Omental fat pad (tissue), 4 donors: ENCODE data around the gene CDC73. TPM values are rescaled to one million over a fixed set of nuclear protein-coding genes. Genes with fewer than 3 reads are reported as not detected.
"Not testable (repeated sequence)": the region's sequence is repeated elsewhere in the genome, so short reads cannot be mapped to it uniquely, and the experiment has no call there.

Experiments
- ATAC-seq: fragments of 150-250 bp; one replicate; pipeline ENCODE4 v1.9.1; 2016; ENCODE audit warnings: mild to moderate bottlenecking, moderate library complexity; ENCODE audit not compliant: low FRiP score
- DNase-seq: peaks from one replicate; pipeline ENCODE4 v3.0.0-alpha.2; 2019; ENCODE audit warnings: low spot score
- total RNA-seq, 4 donors: library from RNA; depleted of rRNA; stranded (reverse); fragments of >200 nt; gene quantifications; one replicate each; pipeline ENCODE4 v1.1.0, GENCODE V29; 2016
- TF ChIP-seq, protein P1 (sequence below), 3 donors: fragments of 450-650 bp; IDR thresholded peaks; one replicate each; pipeline ENCODE4 v1.5.1; 2016 to 2017; ENCODE audit warnings: antibody characterized with exemption in 3 of 3, mild to moderate bottlenecking in 3 of 3, moderate library complexity in 2 of 3

The CDC73 gene
- total RNA-seq, 4 donors from 2014 or later = 34.0 to 50.2 (median 39.7) TPM

GRCh38 chr1:193221651-193222050 lies 99.8 kb downstream of the CDC73 start:
- ATAC-seq (no peak), DNase-seq (no peak)
- TF ChIP-seq, protein P1, sequence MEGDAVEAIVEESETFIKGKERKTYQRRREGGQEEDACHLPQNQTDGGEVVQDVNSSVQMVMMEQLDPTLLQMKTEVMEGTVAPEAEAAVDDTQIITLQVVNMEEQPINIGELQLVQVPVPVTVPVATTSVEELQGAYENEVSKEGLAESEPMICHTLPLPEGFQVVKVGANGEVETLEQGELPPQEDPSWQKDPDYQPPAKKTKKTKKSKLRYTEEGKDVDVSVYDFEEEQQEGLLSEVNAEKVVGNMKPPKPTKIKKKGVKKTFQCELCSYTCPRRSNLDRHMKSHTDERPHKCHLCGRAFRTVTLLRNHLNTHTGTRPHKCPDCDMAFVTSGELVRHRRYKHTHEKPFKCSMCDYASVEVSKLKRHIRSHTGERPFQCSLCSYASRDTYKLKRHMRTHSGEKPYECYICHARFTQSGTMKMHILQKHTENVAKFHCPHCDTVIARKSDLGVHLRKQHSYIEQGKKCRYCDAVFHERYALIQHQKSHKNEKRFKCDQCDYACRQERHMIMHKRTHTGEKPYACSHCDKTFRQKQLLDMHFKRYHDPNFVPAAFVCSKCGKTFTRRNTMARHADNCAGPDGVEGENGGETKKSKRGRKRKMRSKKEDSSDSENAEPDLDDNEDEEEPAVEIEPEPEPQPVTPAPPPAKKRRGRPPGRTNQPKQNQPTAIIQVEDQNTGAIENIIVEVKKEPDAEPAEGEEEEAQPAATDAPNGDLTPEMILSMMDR (IDR thresholded peaks at IDR 0.05) = no peak

GRCh38 chr1:193222056-193222615 lies 100.3 kb downstream of the CDC73 start:
- no peak for ATAC-seq
- TF ChIP-seq, protein P1 (IDR thresholded peaks at IDR 0.05) = no peak
- no peak for DNase-seq

- TF ChIP-seq, protein P1 (IDR thresholded peaks at IDR 0.05) = no peak
- DNase-seq (no peak), ATAC-seq (no peak)
Measured at GRCh38 chr1:193229136-193229535, 107.3 kb downstream of the CDC73 start.

GRCh38 chr1:193231146-193231545 lies 109.3 kb downstream of the CDC73 start:
- DNase-seq, ATAC-seq: not testable (repeated sequence)

DNA sequence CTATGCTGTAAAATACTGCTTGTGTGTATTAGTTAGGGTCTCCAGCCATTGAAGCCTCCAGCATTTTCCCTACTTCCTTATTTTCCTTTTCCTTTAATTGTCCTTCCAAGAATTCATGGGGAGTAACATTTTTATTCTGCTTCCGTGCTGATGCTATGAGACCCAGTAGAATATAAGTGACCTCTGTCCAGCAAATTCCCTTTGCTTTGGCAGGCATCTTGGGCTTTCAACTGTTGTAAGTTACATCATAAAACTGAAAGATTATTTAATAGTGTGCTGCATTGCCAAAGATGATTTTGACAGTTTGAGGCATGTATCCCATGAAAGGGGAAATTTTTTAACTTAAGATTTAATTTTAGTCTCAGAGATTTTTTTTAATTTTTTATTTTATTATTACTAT lies 112.7 kb downstream of the CDC73 start:
- DNase-seq (no peak), ATAC-seq (no peak)
- TF ChIP-seq, protein P1 (IDR thresholded peaks at IDR 0.05) = no peak

GRCh38 chr1:193237381-193237978 lies 115.6 kb downstream of the CDC73 start:
- TF ChIP-seq, protein P1 (IDR thresholded peaks at IDR 0.05) = no peak
- no peak for DNase-seq
- ATAC-seq = no peak

DNA sequence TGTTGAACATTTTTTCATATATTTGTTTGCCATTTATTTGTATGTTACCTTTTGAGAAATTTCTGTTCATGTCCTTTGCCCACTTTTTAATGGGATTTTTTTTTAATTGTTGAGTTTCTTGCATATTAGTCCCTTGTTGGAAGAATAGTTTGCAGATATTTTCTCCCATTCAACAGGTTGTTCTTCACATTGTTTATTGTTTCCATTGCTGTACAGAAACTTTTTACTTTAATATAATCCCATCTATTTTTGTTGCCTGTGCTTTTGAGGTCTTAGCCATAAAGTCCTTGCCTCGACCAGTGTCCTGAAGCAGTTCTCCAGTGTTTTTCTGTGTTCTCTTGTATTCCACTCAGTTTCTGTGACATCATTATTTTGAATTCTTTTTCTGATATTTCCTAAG lies 118.8 kb downstream of the CDC73 start:
- no peak for ATAC-seq
- TF ChIP-seq, protein P1 (IDR thresholded peaks at IDR 0.05) = no peak

More for the DNA sequence above, 118.8 kb downstream of the CDC73 start:
- no peak for DNase-seq
